GM19452 (cell line): ENCODE measurements around the gene GABRB2.
"Not testable (repeated sequence)": the region's sequence is repeated elsewhere in the genome, so short reads cannot be mapped to it uniquely, and the experiment has no call there.

Experiments
- ATAC-seq: cut with Tn5 transposase; IDR thresholded peaks from one replicate; pipeline ENCODE4 v1.9.1; 2021; ENCODE audit not compliant: unreplicated experiment

The GABRB2 gene

DNA sequence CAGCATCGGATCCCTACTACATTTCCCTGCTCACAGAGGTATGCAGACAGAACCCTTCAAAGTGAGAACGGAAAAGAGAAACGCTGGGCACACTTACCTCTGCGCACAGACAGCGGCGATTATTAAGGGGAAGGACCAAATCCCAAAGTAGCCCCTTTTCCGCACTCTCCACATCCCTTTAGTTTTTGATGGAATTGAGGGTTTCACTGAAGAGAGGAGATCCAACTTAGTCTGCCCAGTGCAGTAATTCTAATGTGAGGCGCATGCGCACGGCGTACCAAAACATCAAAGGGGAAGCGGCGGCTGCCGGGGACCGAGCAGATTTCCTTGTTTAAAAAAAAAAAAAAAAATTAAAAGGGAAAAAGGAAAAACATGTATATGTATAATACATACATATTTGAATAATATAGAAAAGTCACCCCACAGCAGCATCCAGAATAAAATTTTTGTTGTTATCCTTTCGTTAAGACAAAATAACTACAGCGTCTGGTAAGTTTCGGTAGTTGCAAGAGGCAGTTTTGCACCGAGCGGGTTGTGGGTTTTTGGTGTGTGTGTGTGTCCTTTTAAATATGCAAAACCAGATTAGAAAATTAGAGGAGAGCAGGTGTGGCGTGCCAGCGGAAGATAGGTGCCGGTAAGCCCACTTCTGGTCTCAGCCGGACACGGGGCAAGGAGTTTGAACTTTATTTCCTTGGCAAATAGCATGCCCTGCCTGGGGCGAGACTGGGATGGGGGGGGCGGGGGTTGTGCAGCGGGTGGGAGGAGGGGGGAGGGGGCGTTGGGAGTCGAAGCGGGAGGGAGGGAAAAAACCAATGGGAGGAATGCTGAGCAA, at the start of gene GABRB2:
Gene GABRB2 (minus strand): TSS at position 256 of the 832 bp plus-strand sequence. CDS start 82 bp downstream, at position 174.
- peak; percentile 70 for ATAC-seq

- no peak for ATAC-seq
Observed at GRCh38 chr5:161585798-161586197, 39.3 kb upstream of the GABRB2 start.

- no peak for ATAC-seq
Observed at GRCh38 chr5:161580621-161581020, 34.1 kb upstream of the GABRB2 start.

DNA sequence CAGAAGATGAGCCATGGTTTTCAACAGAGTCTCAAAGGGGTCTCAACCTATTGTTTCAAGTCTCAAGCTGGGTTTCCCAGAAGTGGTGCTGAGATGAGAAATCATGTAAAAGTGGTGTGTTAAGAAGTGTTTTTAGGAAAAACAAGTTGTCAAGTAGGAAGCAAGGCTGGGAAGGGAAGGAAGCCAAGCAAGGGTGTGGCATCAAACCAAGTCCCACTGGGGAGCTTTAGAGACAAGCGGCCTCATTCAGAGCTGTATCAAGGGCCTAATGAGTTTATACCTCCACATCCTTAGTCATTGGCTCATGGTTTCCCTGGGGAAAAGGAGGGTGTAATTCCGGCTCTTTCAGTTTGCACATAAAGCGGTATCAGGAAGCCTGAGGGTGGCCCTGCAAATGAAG, 26.4 kb upstream of the GABRB2 start:
- ATAC-seq, result no peak

DNA sequence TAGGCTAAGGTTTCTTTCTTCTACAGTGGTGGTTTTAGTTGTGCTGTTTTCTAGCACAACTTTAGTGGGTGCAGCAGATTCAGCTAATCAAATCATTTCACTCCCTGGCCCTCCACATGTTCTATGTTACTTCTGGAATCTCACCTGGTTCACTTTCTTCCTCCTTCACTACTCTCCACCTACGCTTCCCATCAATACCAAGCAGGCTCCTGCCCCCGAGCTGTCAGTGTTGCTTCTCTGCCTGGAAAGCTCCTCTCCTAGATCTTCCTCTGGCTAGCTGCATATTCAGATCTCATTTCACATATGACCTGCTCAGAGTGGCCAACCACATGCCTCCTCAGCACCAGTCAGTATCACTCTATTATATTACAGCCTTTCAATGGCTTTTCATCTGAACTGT, 19.6 kb upstream of the GABRB2 start:
- no peak for ATAC-seq

DNA sequence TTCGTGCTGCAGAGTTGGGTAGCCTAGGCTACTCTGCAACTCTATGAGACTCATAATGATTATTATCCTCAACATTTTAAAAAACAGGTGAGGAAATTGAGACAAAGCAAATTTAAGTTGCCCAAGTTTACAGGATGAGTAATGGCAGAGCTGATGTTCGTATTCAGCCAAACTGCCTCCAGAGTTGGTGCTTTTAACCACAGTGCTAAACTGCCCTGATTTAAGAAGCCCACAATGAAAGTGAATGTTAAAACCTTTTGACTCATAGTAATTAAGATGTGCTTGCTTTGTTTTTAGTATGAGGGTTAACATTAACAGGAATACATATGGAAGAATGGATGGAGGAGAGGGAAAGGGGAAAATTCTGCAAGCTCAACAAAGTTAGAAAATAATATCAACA, 15.9 kb upstream of the GABRB2 start:
- ATAC-seq, result no peak

GRCh38 chr5:161549106-161549505, 2.6 kb upstream of the GABRB2 start:
- ATAC-seq, result no peak

DNA sequence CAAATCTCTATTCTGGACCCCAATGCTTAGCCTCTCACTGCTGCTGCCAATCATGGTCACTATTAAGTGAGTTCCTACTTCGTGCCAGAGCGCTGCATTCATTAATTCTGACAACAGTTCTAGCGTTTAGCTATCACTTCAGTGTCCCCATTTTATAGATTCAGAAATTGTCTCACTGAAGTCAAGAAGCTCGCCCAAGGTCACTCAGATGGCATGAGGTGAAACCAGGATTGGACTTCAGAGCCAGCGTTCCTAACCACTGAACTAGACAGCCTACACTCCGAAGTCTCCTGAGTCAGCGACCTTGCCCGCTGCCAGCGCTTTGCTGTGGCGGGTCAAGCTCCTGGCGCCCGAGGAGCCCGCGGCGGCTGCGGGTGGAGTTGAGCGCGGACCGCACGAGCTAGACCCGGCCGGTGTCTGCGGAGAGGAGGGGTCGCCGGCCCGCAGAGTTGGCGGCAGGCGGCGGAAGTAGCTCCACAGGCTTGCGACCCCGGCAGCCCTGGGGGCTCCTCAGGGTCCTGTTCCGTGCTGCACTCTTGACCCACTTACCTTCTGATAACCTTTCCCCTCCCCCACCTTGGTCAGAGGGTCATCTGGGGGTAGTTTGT, 2.1 kb upstream of the GABRB2 start:
- no peak for ATAC-seq

- no peak for ATAC-seq
Observed at GRCh38 chr5:161547738-161548486, 1.4 kb upstream of the GABRB2 start.

GRCh38 chr5:161547406-161547737, 847 bp upstream of the GABRB2 start:
- no peak for ATAC-seq

- peak; percentile 4 for ATAC-seq
Observed at GRCh38 chr5:161546095-161546469, 443 bp downstream of the GABRB2 start.

DNA sequence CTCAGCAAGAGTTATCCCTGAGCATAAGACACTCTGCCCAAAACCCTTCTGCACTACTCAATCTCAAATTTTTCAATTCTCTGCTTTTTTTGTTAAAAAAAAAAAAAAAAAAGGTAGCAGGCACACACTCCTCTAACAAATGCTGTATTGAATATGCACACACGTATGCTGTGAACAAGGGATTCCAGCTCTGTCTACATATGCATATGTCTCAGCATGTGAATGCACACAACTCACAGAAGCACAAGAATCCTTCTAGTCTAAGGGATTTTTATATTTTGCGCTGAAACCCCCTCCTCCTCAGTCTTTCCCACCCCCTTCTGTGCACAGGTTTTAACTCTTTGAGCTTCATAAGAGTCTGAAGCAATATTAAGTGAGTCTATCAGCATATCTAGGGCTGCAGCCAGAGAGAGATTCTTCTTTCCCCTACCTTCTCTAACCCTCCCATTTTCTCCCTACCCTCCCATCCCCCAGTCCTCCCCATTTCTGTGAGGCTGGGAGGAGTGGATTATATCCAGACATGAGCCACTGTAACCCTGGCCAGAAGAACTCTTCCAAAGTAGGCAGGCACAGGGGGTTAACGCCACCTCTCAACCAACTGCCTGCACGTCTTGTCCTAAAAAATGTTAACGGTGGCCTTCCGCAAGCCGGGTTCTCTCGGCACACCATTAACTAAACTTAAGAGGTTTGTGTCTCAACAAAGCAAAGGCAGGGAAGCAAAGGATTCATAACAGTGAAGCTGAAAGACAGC, 1.0 kb downstream of the GABRB2 start:
- no peak for ATAC-seq

DNA sequence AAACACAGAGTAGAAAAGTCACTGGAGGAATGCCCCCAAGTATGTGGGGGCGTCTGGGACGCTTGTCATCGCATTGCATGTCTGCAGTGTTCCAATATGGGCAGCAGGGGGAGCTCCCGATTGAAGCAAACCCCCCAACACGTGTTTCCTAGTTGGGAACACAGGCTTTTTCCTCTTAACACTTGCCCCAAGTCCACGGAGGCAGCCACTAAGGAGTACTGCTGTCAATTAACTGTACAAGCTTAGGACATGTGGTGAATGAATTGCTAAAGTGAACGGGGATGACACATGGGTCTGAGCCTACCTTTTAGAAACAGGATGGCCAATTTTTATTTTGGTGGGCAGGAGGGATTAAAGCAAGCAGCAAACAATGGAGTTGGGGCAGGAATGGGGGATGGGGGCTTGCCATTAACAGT, 2.2 kb downstream of the GABRB2 start:
- peak; percentile 44 for ATAC-seq

GRCh38 chr5:161539016-161539415, 7.5 kb downstream of the GABRB2 start:
- ATAC-seq, result no peak

GRCh38 chr5:161535762-161536161, 10.8 kb downstream of the GABRB2 start:
- ATAC-seq, result peak; percentile 64

GRCh38 chr5:161530700-161531099, 15.8 kb downstream of the GABRB2 start:
- ATAC-seq, result no peak

DNA sequence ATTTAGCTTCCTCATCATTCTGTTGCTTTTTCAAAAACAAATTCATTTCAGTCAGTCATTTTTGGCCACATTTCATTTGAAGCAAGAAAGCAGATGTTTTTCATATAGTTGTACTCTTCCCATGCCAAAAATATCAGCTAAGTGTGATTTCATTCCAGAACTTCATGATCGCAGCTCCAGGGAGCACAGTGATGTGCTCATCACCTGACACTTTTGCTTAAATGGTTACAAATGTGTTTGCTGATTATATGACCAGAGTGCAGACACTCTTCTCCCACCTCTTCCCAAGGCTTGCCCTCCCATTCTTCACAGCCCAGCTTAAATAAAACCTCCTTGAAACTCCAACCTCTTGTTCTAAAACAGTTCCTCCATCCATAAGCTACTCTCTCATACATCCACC, 32.6 kb downstream of the GABRB2 start:
- ATAC-seq, result no peak

DNA sequence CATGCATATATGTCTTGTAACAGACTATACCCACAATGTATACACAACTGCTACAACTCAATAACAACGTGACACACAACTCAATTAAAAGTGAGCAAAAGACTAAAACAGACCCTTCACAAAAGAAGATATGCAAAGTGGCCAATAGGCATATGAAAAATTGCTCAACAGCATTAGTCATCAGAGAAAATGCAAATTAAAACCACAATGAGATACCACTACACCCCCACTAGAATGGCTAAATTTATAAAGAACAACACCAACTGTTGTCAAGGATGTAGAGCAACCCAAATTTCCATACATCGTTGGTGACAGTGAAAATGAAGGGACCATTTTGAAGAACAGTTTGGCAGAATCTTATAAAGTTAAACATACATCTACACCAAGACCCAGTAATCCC, 38.9 kb downstream of the GABRB2 start:
- no peak for ATAC-seq

GRCh38 chr5:161505160-161505559, 41.4 kb downstream of the GABRB2 start:
- not testable (repeated sequence) for ATAC-seq

DNA sequence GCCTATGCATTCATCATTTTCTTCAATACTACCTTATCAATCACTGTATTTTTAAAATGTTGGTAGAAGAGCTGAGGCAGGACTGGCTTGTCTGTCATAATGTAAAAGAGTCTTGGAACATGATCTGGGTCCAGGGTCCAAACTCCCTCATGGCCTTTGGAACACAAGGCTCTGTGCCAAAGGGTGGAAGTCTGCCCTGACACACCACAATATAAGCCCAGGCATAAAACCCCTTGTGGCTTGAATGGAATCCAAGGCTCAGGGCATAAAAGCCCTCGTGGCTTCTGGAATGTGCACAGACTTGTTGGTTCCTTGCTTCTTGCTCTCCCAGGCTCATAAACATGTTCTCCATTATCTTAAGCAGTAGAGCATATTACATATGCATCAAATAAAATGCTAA, 48.0 kb downstream of the GABRB2 start:
- ATAC-seq, result no peak

DNA sequence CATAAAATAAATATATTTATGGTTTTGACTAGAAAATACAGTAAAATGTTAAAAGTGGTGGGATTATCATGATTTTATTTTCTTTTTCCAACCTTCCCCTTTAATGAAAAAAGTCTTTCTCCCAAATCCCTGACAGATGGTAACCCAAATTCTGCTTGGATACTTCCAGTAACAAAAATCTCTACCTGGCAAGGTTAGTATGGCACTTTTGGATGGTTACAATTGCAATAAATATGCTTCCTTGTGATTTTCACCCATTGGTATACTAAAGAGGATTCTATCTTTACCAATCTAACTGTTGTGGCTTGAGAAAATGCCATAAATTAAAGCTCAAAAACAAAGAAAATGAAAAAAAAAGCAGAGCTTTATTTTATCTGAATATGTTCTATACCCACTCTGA, 62.8 kb downstream of the GABRB2 start:
- ATAC-seq, result no peak
